HepG2 (cell line): ENCODE measurements around the gene RAMAC. TPM values are rescaled to one million over a fixed set of nuclear protein-coding genes. Genes with fewer than 3 reads are reported as not detected.

ENCODE experiments used
- ATAC-seq: fragments of 200-7000 bp; cut with Tn5 transposase; 3 replicates; pipeline ENCODE4 v1.9.1; 2020; ENCODE audit warnings: mild to moderate bottlenecking, moderate library complexity
- BruUV-seq: library from RNA; stranded (reverse); fragments of 400-500 nt; replicated peaks from 2 replicates; lab custom pipeline; 2021; lab: Mats Ljungman, UMichigan
- CTCF ChIA-PET: fragments of 300-600 bp; formaldehyde crosslinking; extraction: SDS; loops from one replicate; lab custom pipeline; 2021; ENCODE audit warnings: low total read pairs, inconsistent platforms, low intra/inter-chr PET ratio; lab: Yijun Ruan, JAX
- POLR2A ChIA-PET: fragments of 350-600 bp; sonication (Branson Sonifier 250); formaldehyde crosslinking; loops from one replicate; lab custom pipeline; 2020; ENCODE audit warnings: antibody characterized with exemption, inconsistent platforms; lab: Yijun Ruan, JAX
- DNase-seq: peaks from one replicate; pipeline ENCODE4 v3.0.0-alpha.2; 2015; ENCODE audit warnings: low spot score
- FAIRE-seq: peaks from 3 replicates; lab custom pipeline; 2011; peaks lifted over from hg19 to GRCh38; lab: Jason Lieb, UNC
- H2AFZ ChIP-seq: one replicate; pipeline ENCODE4 v1.6.1; 2011; ENCODE audit warnings: low read length, inconsistent platforms
- H3K27ac ChIP-seq: fragments of 300-600 bp; 3 replicates; pipeline ENCODE4 v1.8.0; 2011; ENCODE audit warnings: mixed run types, mild to moderate bottlenecking, mixed read lengths, low read length, inconsistent platforms; ENCODE audit not compliant: insufficient read depth; ENCODE audit errors: extremely low read length
- H3K27me3 ChIP-seq, 2 experiments: fragments of 200-600 bp in 1 of 2; 2 replicates in 1 of 2; 3 replicates in 1 of 2; pipeline versions ENCODE4 v1.6.0 to v1.8.0; 2011; ENCODE audit warnings: low read length in 2 of 2, mild to moderate bottlenecking in 2 of 2, moderate library complexity in 2 of 2, inconsistent platforms in 1 of 2; ENCODE audit not compliant: insufficient read depth in 2 of 2, control insufficient read depth in 1 of 2
- H3K36me3 ChIP-seq, 2 experiments: fragments of 200-600 bp in 1 of 2; replicated peaks in 1 of 2; 2 replicates in 1 of 2; 3 replicates in 1 of 2; pipeline versions ENCODE4 v1.5.1 to v1.8.0; 2011; ENCODE audit warnings: low read length in 2 of 2, inconsistent platforms in 1 of 2; ENCODE audit not compliant: insufficient read depth in 2 of 2, control insufficient read depth in 1 of 2
- H3K4me1 ChIP-seq: 2 replicates; pipeline ENCODE4 v1.5.1; 2012; ENCODE audit warnings: low read length, inconsistent platforms; ENCODE audit not compliant: insufficient read depth
- H3K4me2 ChIP-seq: 2 replicates; pipeline ENCODE4 v1.6.0; 2011; ENCODE audit warnings: low read depth, low read length, inconsistent platforms
- H3K4me3 ChIP-seq, 3 experiments: fragments of 200-600 bp in 1 of 3; sonication (generic), shearing (Covaris generic) in 1 of 3; replicated peaks in 1 of 3; 2 replicates each; pipeline ENCODE4 v1.5.1; 2011 to 2016; ENCODE audit warnings: low read length in 3 of 3, inconsistent platforms in 2 of 3, low read depth in 2 of 3, mild to moderate bottlenecking in 2 of 3, control low read depth in 1 of 3, mixed read lengths in 1 of 3; ENCODE audit not compliant: insufficient read depth in 1 of 3
- H3K79me2 ChIP-seq: one replicate; pipeline ENCODE4 v1.6.1; 2011; ENCODE audit warnings: low read length, inconsistent platforms; ENCODE audit not compliant: insufficient read depth
- H3K9ac ChIP-seq: 2 replicates; pipeline ENCODE4 v1.6.0; 2011; ENCODE audit warnings: mild to moderate bottlenecking, low read depth, low read length, inconsistent platforms; ENCODE audit not compliant: insufficient read depth
- H3K9me3 ChIP-seq: 2 replicates; pipeline ENCODE4 v1.5.1; 2012; ENCODE audit warnings: mild to moderate bottlenecking, low read length
- H4K20me1 ChIP-seq: 2 replicates; pipeline ENCODE4 v1.6.0; 2011; ENCODE audit warnings: inconsistent platforms, mild to moderate bottlenecking, low read length, moderate library complexity; ENCODE audit not compliant: insufficient read depth
- ATF1 ChIP-seq: IDR thresholded peaks from 2 replicates; pipeline ENCODE4 v1.6.1; 2016; ENCODE audit warnings: mild to moderate bottlenecking, control low read depth
- GABPB1 ChIP-seq: IDR thresholded peaks from 2 replicates; pipeline ENCODE4 v1.6.1; 2016; ENCODE audit warnings: mild to moderate bottlenecking, missing genetic modification reagents, moderate library complexity, missing compliant biosample characterization
- KLF11 ChIP-seq: IDR thresholded peaks from 2 replicates; pipeline ENCODE4 v1.6.1; 2016; ENCODE audit warnings: missing compliant biosample characterization
- SRSF1 ChIP-seq: fragments of 200-400 bp; formaldehyde crosslinking; optimal IDR thresholded peaks from 2 replicates; pipeline ENCODE3; 2017; ENCODE audit warnings: mild to moderate bottlenecking, low read depth, low read length, moderate library complexity
- ZBTB20 ChIP-seq: sonication (generic); formaldehyde crosslinking; IDR thresholded peaks from 2 replicates; pipeline ENCODE4 v1.8.1; 2023; ENCODE audit warnings: missing genetic modification reagents, low read depth, mild to moderate bottlenecking, borderline replicate concordance
- ZEB1 ChIP-seq: IDR thresholded peaks from 2 replicates; pipeline ENCODE4 v1.6.1; 2012; ENCODE audit warnings: mild to moderate bottlenecking, low read depth, inconsistent platforms; ENCODE audit not compliant: insufficient replicate concordance
- ZNF335 ChIP-seq: sonication (generic); formaldehyde crosslinking; IDR thresholded peaks from 2 replicates; pipeline ENCODE4 v1.4.0; 2020; ENCODE audit warnings: missing genetic modification reagents
- ZNF646 ChIP-seq: sonication (generic); formaldehyde crosslinking; IDR thresholded peaks from 2 replicates; pipeline ENCODE4 v1.9.0; 2021; ENCODE audit warnings: mild to moderate bottlenecking, missing genetic modification reagents
- ZNF841 ChIP-seq: sonication (generic); formaldehyde crosslinking; IDR thresholded peaks from 2 replicates; pipeline ENCODE4 v1.8.1; 2023; ENCODE audit warnings: missing genetic modification reagents, borderline replicate concordance
- WGBS: methylation state at CpG from one replicate; pipeline ENCODE4 v1.1.6; 2017; ENCODE audit warnings: low lambda C conversion rate; 5-methylcytosine and 5-hydroxymethylcytosine counted together
- in situ Hi-C: cut with HindIII; loops from 2 replicates; pipeline ENCODE4 v1.10.0; 2017; ENCODE audit warnings: low pct_unique_long_range_greater_than_20kb; ENCODE audit not compliant: extremely low pct_ligation_motif_present
- intact Hi-C: fragments of 100-400 bp; cut with micrococcal nuclease; formaldehyde crosslinking; loops from one replicate; pipeline ENCODE4 v1.10.0; 2022; ENCODE audit not compliant: unreplicated experiment
- polyA plus RNA-seq, 8 experiments: library from polyadenylated mRNA; depleted of rRNA in 3 of 8; stranded (reverse) in 7 of 8; unstranded in 1 of 8; fragments of >200 nt; fragmentation: Illumina TruSeq in 4 of 8; extraction: Trizol in 4 of 8; gene quantifications; 2 replicates each; pipeline versions ENCODE4 v1.2.1 to v1.2.3, GENCODE V29; 2011 to 2016; ENCODE audit warnings: low read depth in 4 of 8, missing spikeins in 1 of 8, mixed read lengths in 1 of 8; ENCODE audit not compliant: insufficient read depth in 1 of 8
- total RNA-seq, 5 experiments: library from RNA; depleted of rRNA; stranded (reverse); fragments of >200 nt; fragmentation: Illumina TruSeq; extraction: Trizol; gene quantifications; 2 replicates each; pipeline ENCODE4 v1.2.3, GENCODE V29; 2016; ENCODE audit warnings: low read depth in 1 of 5
- TF ChIP-seq, protein P1 (sequence below): sonication (generic); formaldehyde crosslinking; conservative IDR thresholded peaks from 2 replicates; pipeline ENCODE4 v1.4.0; 2020; ENCODE audit warnings: missing genetic modification reagents
- TF ChIP-seq, protein P2 (sequence below): sonication (generic); formaldehyde crosslinking; IDR thresholded peaks from 2 replicates; pipeline ENCODE4 v1.5.1; 2020; ENCODE audit warnings: mild to moderate bottlenecking, missing genetic modification reagents

Gene RAMAC
- total and polyA plus RNA-seq, 2 of the 13 experiments (the other 11 are each of a cell fraction or from before 2014, with no cell fraction given) = 22.2 to 45.9 TPM

- CTCF ChIA-PET = no interaction called here
- 74% methylated on average over 5 of the region's 5 CpGs for WGBS
- no peaks in the 10 kb centered on the region for H3K79me2 ChIP-seq
- TF ChIP-seq ATF1 (CRISPR knock-in tag) (no peak), ZNF841 (CRISPR knock-in tag) (no peak), ZBTB20 (CRISPR knock-in tag) (no peak), KLF11 (no peak), GABPB1 (CRISPR knock-in tag) (no peak), ZNF646 (CRISPR knock-in tag) (no peak), ZEB1 (no peak), SRSF1 (no peak), ZNF335 (no peak)
- TF ChIP-seq, protein P1, sequence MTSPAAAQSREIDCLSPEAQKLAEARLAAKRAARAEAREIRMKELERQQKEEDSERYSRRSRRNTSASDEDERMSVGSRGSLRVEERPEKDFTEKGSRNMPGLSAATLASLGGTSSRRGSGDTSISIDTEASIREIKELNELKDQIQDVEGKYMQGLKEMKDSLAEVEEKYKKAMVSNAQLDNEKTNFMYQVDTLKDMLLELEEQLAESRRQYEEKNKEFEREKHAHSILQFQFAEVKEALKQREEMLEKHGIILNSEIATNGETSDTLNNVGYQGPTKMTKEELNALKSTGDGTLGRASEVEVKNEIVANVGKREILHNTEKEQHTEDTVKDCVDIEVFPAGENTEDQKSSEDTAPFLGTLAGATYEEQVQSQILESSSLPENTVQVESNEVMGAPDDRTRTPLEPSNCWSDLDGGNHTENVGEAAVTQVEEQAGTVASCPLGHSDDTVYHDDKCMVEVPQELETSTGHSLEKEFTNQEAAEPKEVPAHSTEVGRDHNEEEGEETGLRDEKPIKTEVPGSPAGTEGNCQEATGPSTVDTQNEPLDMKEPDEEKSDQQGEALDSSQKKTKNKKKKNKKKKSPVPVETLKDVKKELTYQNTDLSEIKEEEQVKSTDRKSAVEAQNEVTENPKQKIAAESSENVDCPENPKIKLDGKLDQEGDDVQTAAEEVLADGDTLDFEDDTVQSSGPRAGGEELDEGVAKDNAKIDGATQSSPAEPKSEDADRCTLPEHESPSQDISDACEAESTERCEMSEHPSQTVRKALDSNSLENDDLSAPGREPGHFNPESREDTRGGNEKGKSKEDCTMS (CRISPR knock-in tag) = no peak
- TF ChIP-seq, protein P2, sequence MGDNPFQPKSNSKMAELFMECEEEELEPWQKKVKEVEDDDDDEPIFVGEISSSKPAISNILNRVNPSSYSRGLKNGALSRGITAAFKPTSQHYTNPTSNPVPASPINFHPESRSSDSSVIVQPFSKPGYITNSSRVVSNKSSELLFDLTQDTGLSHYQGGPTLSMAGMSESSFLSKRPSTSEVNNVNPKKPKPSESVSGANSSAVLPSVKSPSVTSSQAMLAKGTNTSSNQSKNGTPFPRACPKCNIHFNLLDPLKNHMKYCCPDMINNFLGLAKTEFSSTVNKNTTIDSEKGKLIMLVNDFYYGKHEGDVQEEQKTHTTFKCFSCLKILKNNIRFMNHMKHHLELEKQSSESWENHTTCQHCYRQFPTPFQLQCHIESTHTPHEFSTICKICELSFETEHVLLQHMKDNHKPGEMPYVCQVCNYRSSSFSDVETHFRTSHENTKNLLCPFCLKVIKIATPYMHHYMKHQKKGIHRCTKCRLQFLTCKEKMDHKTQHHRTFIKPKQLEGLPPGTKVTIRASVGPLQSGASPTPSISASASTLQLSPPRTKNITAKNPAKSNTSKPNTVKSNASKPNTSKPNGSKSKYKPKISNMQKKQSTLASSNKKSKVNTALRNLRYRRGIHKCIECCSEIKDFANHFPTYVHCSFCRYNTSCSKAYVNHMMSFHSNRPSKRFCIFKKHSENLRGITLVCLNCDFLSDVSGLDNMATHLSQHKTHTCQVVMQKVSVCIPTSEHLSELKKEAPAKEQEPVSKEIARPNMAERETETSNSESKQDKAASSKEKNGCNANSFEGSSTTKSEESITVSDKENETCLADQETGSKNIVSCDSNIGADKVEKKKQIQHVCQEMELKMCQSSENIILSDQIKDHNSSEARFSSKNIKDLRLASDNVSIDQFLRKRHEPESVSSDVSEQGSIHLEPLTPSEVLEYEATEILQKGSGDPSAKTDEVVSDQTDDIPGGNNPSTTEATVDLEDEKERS (CRISPR knock-in tag) = no peak
Measured at GRCh38 chr15:82964890-82965289, 21.1 kb upstream of the RAMAC start.

More at GRCh38 chr15:82964890-82965289, 21.1 kb upstream of the RAMAC start:
- Histone ChIP-seq H3K27ac (no peak overlapping the region), H3K4me1 (no peaks in the 10 kb centered on the region), H3K4me3 (no peak overlapping the region), H3K9me3 (no peaks in the 10 kb centered on the region), H4K20me1 (no peaks in the 10 kb centered on the region), H3K9ac (no peak overlapping the region), H3K27me3 (no peaks in the 10 kb centered on the region), H2AFZ (no peak overlapping the region), H3K36me3 (no peaks in the 10 kb centered on the region), H3K4me2 (no peak overlapping the region)
- intact Hi-C loops = no loop called here
- DNase-seq (no peak), FAIRE-seq (no peak), ATAC-seq (no peak)
- in situ Hi-C loops = no loop called here
- POLR2A ChIA-PET = no interaction called here
- no TSS peak for BruUV-seq
